ENCODE measurements around the gene CACHD1.
A peak's percentile ranks its signal among the peaks of the same experiment; 100 is the strongest.

Gene CACHD1

DNA sequence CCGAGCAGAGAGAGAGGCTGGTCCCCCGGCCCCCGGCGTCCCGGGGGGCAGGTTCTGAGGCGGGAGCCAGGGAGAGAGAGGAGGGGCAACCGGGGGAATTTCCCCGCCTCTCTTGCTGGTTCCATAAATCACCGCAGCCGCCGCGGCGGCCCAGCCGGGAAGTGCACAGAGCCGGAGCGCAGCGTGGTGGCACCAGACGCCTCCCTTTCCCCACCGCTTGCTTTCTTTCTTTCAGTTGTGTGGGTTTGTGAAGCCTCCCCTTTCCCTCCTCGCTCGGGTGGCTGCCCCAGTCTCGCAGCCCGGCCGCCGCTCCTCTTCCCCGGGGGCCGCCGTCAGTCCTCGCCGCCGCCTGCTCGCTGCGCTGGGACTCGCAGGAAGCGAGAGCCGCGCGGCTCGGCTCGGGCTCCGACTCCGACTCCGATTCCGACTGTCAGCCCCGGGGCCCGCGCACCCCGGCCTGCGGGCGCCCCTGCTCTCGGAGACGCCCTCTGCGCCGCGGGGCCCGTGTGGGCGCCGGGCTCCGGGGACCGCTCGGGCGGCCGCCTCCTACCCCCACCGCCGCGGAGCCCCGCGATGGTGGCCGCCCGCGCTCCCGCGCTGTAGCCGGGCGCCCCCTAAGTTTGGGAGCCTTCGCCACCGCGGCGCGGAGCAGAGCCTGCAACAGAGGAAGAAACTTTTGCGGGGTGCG is at the start of gene CACHD1:
Gene CACHD1 (plus strand): TSS at position 153 of the 688 bp plus-strand sequence. CDS start 616 bp downstream, outside the sequence.
- DNase-seq (ENCODE audit: low read depth): peak; percentile 28
- H3K4me3 ChIP-seq (ENCODE audit: low read depth, low read length): peak within 1 kb of the TSS; percentile 57

DNA sequence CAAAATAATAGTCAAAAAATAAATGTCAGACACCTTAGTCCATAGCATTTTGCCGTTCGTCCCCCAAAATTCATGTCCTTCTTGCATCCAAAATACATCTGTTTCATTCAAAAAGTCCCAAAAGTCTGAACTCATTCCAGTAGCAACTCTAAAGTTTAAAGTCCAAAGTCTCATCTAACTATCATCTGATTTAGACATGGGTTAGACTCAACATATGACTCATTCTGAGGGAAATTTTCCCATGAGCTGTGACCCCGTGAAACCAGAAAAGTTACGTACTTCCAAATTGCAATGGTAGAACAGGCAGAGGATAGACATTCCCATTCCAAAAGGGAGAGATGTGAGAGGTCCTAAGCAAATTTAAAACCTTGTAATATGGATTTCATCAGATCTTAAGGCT is 48.6 kb upstream of the CACHD1 start:
- H3K4me3 ChIP-seq (ENCODE audit: low read depth, low read length): no peak overlapping the region
- no peak for DNase-seq (ENCODE audit: low read depth)

DNA sequence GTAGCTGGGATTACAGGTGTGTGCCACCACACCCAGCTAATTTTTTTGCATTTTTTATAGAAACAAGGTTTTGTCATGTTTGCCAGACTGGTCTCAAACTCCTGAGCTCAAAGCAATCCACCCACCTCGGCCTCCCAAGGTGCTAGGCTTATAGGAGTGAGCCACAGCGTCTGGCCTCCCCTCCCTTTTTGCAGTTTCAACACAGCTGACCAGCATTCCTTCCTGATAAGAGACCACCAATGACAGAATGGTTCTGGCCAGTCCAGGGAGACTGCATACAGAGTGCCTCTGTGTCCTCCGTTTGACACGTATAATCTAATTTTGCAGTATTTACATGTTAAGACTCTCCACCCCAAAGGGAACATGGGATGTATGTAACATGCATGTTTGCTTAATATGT is 46.4 kb upstream of the CACHD1 start:
- no peak for DNase-seq (ENCODE audit: low read depth)
- no peak overlapping the region for H3K4me3 ChIP-seq (ENCODE audit: low read depth, low read length)

DNA sequence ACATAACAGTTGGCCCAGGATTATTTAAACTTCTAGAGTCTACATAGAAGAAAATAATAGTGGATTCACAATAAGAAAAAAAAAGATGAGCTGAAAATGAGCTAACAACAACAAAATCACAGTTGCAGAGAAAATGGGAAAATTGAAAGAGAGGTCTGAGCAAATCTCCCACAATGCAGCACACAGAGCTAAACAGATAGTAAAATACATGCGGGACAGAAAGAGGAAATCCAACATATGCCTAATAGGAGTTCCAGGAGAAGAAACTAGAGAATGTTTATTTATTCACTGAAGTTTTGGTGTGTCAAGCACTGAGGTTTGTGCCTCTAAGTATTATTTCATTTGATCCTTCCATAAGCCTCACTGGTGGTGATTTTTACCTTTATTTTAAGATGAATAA is 45.5 kb upstream of the CACHD1 start:
- no peak overlapping the region for H3K4me3 ChIP-seq (ENCODE audit: low read depth, low read length)
- DNase-seq (ENCODE audit: low read depth): no peak

DNA sequence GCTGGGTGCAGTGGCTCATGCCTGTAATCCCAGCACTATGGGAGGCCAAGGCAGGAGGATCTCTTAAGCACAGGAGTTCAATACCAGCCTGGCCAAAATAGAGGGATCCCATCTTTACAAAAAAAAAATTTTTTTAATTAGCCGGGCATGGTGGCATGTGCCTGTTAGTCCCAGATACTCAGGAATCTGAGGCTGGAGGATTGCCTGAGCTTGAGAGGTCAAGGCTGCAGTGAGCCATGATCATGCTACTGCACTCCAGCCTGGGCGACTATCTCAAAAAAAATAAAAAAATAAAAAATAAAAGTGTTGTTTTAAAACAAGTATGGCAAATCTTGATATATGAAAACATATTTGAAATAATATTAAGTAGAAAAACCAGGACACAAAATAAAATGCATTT is 44.4 kb upstream of the CACHD1 start:
- no peak for DNase-seq (ENCODE audit: low read depth)
- H3K4me3 ChIP-seq (ENCODE audit: low read depth, low read length): no peak overlapping the region

DNA sequence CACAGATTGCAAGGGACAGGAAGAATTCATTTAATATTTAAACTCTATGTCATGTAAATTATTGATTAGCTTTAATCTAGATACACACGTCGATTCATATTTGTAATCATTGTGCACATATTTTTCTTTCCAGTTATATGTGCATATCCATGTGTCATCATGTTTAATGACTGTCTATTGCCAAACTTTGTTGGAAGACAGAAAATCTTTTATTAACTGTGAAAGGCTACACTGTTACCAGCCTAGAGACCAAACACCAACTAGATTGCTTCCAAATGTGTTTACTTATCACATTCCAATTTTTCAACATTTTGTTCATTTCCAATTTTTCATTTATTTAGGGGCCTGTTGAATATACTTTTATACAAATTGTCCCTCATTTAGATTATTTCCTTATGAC is 43.2 kb upstream of the CACHD1 start:
- no peak overlapping the region for H3K4me3 ChIP-seq (ENCODE audit: low read depth, low read length)
- no peak for DNase-seq (ENCODE audit: low read depth)

DNA sequence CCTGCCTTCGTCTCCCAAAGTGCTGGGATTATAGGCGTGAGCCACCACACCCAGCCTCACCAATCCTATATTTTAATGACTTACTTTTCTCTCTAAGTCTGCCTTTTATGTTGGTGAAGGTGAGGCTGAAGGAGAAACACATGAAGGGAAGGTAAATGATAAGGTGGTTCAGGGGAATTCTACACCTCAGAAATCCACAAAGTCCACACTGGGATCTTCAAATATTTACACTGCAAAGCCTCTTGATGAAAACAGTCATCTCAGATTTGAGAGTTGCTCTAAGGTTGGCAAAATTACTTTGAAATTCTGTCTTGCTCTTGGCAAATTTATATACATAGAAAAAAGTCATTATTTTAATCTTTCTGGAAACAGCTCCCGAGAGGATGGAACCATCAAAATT is 42.0 kb upstream of the CACHD1 start:
- no peak overlapping the region for H3K4me3 ChIP-seq (ENCODE audit: low read depth, low read length)
- DNase-seq (ENCODE audit: low read depth): no peak

DNA sequence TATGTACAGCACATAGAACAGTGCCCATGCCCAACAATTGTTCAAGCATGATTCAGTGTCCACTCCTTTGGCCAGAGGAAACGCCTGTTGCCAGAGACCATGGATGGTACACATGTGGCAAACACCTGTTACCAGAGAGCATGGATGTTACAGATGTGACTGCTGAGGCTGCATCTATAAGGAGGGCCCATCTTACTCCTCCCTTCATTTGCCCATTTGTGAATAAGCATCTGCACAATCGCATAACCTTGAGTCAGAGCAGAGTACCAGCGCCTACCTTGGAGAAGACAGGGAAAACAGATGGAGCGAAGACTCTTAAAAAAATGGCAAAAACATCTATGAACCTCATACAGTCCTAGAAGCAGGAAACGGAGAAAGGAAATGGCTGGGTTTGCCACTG is 36.6 kb upstream of the CACHD1 start:
- no peak for DNase-seq (ENCODE audit: low read depth)

DNA sequence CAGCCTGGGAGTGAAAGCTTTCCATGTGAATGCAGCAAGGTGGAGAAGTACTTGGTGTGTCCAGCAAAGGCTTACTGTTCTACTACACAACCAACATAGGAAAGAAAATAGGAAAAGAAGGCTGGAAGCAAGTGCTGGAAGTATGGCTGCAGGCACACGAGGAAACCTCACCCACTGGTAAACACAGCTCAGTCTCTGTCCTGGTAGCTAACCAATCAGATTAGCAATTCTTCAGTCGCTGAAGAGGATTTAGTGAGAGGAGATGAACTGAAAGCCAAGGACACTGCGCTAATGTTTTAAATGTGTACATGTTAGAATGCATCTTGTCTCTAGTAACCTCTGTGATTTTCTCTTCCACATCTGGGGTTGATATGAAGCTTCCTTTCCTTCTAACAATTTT is 36.2 kb upstream of the CACHD1 start:
- no peak for DNase-seq (ENCODE audit: low read depth)
- H3K4me3 ChIP-seq (ENCODE audit: low read depth, low read length): no peak overlapping the region

More for the DNA sequence above, 36.6 kb upstream of the CACHD1 start:
- no peak overlapping the region for H3K4me3 ChIP-seq (ENCODE audit: low read depth, low read length)

DNA sequence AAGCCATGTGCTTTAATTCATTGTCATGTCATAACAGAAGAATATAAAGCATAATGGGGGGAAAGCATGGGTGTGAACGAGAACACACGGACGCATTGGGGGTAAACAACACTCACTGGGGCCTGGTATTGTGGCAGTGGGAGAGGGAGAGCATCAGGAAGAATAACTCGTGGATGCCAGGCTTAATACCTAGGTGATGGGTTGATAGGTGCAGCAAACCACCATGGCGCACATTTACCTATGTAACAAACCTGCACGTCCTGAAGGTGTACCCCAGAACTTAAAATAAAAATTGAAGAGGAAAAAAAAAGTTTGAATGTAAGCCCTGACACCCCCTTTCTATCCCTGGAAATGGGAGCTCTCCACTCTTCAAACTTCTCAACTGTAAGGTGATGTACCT is 34.9 kb upstream of the CACHD1 start:
- no peak for DNase-seq (ENCODE audit: low read depth)
- no peak overlapping the region for H3K4me3 ChIP-seq (ENCODE audit: low read depth, low read length)

DNA sequence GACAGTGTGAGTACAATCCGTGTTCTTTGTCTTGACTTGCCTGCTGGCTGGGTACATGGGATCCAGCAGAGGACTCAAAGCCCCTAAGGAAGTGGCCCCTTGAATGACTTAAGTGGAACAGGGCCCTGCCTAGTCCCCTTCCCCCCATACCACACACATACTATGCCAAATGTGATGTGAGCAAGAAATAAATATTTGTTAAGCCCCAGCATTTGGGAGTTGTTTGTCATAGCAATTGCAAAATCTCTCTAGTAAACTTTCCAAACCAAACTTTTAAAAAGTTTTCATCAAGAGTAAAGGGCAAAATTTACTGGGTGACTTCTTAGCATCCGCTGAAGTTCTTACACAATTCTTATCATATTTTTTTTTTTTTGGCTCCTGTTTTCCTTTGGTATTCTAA is 32.5 kb upstream of the CACHD1 start:
- H3K4me3 ChIP-seq (ENCODE audit: low read depth, low read length): no peak overlapping the region
- DNase-seq (ENCODE audit: low read depth): no peak

DNA sequence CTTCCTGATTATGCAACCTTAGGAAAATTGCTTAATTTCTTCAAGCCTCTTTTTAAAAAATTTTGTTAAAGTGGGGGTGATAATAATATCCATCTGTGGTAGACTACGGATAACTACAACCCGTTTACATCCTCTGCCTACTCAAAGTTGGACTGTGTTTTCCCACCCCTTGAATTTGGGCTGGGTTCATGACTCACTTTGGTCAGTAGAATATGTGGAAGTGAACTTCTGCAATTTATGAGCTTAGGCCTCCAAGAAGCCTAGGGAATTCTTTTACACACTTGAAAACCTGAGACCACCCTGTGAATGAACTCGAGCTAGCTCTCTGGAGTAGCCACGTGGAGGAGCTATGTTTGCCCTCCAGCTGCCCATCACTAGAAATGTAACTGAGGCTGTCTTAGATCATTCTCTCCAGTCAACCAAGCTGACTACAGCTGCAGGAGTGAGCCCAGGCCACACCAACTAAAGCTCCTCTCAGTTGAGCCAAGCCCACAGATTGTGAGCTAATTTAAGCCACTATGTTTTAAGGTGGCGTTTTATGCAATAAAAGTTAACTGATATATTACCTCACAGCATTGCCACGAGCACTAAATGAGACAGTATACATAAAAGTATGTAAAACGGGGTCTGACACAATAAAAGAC is 29.6 kb upstream of the CACHD1 start:
- no peak for DNase-seq (ENCODE audit: low read depth)
- H3K4me3 ChIP-seq (ENCODE audit: low read depth, low read length): no peak overlapping the region

DNA sequence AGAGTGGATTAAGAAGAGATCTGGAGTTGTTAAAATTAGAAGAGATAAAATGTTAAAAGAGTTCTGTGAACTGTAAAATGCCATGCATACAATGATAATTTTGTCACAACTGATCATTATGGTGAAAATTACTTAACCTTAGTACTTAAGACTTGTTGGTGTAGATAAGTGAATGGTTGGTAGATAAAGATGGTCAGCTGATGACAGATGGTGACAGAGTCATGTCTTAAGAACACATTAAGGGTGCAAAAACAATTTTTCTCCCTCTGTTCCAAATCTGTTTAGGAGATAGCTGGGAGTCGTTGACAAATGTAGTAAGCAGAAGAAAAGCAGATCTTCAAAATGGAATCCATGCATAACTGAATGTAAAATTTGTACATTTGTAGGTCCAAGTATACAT is 18.5 kb upstream of the CACHD1 start:
- DNase-seq (ENCODE audit: low read depth): no peak

DNA sequence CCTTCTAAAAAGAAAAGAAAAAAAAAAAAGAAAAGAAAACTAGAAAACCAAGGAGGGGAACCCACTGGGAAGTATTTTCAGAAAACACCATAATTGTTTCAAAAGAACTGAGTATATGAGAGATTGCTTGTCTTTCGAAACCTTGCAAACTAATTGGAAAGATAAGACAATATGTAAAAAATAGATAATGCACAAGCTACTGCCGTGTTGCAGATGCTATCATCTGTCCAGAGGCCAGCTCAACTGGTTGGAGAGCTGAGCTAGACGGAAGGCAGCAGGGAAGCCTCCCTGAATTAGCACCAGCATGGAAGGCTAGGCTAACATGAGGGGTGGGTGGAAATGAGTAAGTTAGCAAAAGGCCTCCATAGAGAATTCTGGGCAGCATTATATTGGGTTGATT is 16.2 kb upstream of the CACHD1 start:
- no peak for DNase-seq (ENCODE audit: low read depth)

More for the DNA sequence above, 18.5 kb upstream of the CACHD1 start:
- H3K4me3 ChIP-seq (ENCODE audit: low read depth, low read length): no peak overlapping the region

DNA sequence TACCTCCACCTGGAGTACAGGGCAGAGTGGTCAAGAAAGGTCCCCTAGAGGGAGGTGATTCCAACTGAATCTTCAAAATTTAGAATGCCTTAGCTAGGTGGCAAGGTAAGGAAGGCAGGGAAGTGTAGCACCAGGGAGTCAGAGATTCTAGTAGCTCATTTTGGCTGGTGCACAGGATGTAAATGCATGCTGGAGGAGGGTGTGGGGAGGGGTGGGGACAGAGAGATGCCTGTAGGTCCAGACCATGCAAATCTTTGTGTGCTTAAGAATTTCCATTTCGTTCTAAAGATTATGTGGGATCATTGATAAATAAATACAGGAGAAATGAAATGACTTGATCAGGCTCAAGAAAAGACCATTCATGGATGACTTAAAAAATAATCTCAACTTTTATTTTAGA is 11.0 kb upstream of the CACHD1 start:
- H3K4me3 ChIP-seq (ENCODE audit: low read depth, low read length): no peak overlapping the region
- no peak for DNase-seq (ENCODE audit: low read depth)

More for the DNA sequence above, 16.2 kb upstream of the CACHD1 start:
- H3K4me3 ChIP-seq (ENCODE audit: low read depth, low read length): no peak overlapping the region

DNA sequence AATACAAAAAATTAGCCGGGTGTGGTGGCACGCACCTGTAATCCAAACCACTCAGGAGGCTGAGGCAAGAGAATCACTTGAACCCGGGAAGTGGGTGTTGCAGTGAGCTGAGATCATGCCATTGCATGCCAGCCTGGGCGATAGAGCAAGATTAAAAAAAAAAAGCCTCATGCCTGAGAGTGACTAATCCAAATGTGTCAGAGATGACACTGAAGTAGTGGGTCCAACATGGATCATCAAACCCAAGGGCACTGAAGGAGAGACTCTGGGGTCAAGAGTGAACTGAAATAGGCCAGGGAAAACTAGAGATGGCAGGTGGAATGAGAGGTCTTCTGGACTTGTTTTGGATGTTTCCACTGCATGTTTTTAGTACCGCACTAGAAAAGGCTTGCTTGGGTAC is 10.2 kb upstream of the CACHD1 start:
- DNase-seq (ENCODE audit: low read depth): no peak
- no peak overlapping the region for H3K4me3 ChIP-seq (ENCODE audit: low read depth, low read length)

DNA sequence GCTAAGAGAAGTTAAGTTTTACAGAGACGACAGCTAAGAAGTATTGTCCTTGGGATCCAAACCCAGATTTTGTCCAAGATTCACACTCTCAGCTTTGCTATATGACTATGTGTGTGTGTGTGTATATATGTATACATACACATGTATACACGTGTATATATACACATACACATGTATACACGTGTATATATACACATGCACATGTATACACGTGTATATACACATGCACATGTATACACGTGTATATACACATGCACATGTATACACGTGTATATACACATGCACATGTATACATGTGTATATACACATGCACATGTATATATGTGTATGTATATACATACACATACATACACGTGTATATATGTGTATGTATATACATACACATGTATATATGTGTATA is 3.9 kb upstream of the CACHD1 start:
- no peak overlapping the region for H3K4me3 ChIP-seq (ENCODE audit: low read depth, low read length)
- DNase-seq (ENCODE audit: low read depth): no peak

DNA sequence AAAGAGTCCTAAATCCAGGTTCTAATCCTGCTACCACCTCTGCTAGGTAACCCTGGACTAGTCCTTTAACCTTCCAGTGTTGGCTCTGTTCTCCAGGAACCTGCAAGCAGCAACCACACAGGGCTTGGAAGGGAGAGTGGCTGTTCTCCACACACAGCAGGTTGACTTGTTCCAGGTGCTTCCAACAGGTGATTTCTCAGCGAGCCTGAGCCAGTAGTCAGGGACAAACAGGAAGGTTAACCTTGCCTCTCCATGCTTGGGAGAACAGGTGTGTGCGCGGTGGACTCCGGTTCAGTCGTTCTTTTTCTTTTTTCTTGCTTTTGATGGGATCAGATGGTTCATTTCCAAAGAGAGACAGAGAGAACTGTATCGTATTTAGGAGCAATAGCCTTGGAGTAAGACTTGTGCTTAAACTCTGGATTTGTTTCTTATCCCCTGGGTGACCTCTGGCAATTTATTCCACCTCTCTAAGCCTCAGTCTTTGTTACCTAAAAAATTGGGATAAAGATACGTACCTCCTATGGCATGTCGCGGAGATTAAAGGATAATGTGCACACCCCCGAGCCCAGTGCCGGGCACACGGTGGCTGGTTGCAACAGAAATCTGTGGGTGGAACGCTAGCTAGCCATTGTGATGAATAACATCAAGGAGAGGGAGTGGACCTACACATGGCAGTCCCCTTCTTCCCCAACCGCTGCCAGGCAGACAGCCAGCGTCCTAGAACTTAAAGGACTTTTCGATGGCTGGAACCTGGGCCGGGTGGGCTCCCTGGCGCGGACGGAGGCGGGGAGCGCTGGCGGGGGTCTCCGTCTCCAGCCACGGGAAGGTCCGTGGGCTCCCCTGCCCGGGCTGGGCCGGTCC is 583 bp upstream of the CACHD1 start:
- H3K4me3 ChIP-seq (ENCODE audit: low read depth, low read length): peak overlapping the region; percentile 57
- no peak for DNase-seq (ENCODE audit: low read depth)

DNA sequence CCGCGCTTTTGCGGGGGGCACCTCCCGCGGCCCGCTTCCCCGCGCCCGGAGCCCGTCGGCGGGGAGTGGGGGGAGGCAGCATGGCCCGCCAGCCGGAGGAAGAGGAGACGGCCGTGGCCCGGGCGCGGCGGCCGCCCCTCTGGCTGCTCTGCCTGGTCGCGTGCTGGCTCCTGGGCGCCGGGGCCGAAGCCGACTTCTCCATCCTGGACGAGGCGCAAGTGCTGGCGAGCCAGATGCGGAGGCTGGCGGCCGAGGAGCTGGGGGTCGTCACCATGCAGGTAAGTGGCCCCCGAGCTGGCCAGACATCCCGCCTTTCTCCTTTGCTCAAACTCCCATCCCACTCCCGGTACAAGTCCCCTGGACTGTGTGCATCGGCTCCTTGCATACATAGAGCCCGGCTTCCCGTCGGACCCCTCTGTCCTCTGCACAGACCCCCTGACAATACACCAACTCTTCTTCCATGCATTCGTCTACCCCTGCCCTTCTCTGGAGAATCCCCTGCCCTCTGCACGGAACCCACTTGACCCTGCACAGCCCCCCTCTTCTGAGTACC is 812 bp downstream of the CACHD1 start:
- peak overlapping the region; percentile 57 for H3K4me3 ChIP-seq (ENCODE audit: low read depth, low read length)
- no peak for DNase-seq (ENCODE audit: low read depth)

Measured in skeletal muscle cell (primary cell).